Calu3 (cell line): ENCODE results near the gene SLC12A7. TPM values are rescaled to one million over a fixed set of nuclear protein-coding genes. Genes with fewer than 3 reads are reported as not detected.

Experiments
- BruUV-seq: library from RNA; stranded (reverse); fragments of 400-500 nt; replicated peaks from 2 replicates; lab custom pipeline; 2021; lab: Mats Ljungman, UMichigan
- CTCF ChIA-PET: fragments of 300-600 bp; sonication (Branson Sonifier 250); formaldehyde crosslinking; loops from one replicate; lab custom pipeline; 2022; ENCODE audit warnings: antibody characterized with exemption; lab: Charles Lee
- DNase-seq: peaks from one replicate; pipeline ENCODE4 v3.0.0; 2022
- H3K27ac Mint-ChIP-seq: one replicate; pipeline ENCODE4 v1.8.0; 2022; ENCODE audit warnings: mixed read lengths; ENCODE audit not compliant: unreplicated experiment
- H3K27me3 Mint-ChIP-seq: one replicate; pipeline ENCODE4 v1.8.0; 2022; ENCODE audit warnings: mixed read lengths; ENCODE audit not compliant: unreplicated experiment
- H3K36me3 Mint-ChIP-seq: one replicate; pipeline ENCODE4 v1.8.0; 2022; ENCODE audit warnings: mild to moderate bottlenecking, moderate library complexity, mixed read lengths; ENCODE audit not compliant: insufficient read depth, unreplicated experiment
- H3K4me1 Mint-ChIP-seq: one replicate; pipeline ENCODE4 v1.8.0; 2022; ENCODE audit warnings: mild to moderate bottlenecking, low read depth, mixed read lengths; ENCODE audit not compliant: unreplicated experiment
- H3K4me3 Mint-ChIP-seq: one replicate; pipeline ENCODE4 v1.8.0; 2022; ENCODE audit warnings: mild to moderate bottlenecking, low read depth, moderate library complexity, mixed read lengths; ENCODE audit not compliant: unreplicated experiment
- H3K9me3 Mint-ChIP-seq: one replicate; pipeline ENCODE4 v1.8.0; 2022; ENCODE audit warnings: low read depth, mixed read lengths; ENCODE audit not compliant: unreplicated experiment
- intact Hi-C: fragments of 100-400 bp; cut with micrococcal nuclease; formaldehyde crosslinking; loops from one replicate; pipeline ENCODE4 v1.10.0; 2022; ENCODE audit not compliant: unreplicated experiment
- total RNA-seq: library from RNA; stranded (reverse); gene quantifications from 2 replicates; pipeline ENCODE4 v1.2.3, GENCODE V29; 2022
- TF ChIP-seq, protein P1 (sequence below): fragments of 200-600 bp; IDR thresholded peaks from one replicate; pipeline ENCODE4 v1.8.0; 2022; ENCODE audit warnings: antibody characterized with exemption; ENCODE audit not compliant: unreplicated experiment

Gene SLC12A7
- total RNA-seq, 1 experiment from 2014 or later, result 82.3 TPM

GRCh38 chr5:1092122-1092521 is 19.7 kb downstream of the SLC12A7 start:
- TF ChIP-seq, protein P1, sequence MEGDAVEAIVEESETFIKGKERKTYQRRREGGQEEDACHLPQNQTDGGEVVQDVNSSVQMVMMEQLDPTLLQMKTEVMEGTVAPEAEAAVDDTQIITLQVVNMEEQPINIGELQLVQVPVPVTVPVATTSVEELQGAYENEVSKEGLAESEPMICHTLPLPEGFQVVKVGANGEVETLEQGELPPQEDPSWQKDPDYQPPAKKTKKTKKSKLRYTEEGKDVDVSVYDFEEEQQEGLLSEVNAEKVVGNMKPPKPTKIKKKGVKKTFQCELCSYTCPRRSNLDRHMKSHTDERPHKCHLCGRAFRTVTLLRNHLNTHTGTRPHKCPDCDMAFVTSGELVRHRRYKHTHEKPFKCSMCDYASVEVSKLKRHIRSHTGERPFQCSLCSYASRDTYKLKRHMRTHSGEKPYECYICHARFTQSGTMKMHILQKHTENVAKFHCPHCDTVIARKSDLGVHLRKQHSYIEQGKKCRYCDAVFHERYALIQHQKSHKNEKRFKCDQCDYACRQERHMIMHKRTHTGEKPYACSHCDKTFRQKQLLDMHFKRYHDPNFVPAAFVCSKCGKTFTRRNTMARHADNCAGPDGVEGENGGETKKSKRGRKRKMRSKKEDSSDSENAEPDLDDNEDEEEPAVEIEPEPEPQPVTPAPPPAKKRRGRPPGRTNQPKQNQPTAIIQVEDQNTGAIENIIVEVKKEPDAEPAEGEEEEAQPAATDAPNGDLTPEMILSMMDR, result no peak
- BruUV-seq, result no TSS peak
- Mint-ChIP-seq H3K4me3 (no peak overlapping the region), H3K27me3 (no peaks in the 10 kb centered on the region), H3K27ac (no peak overlapping the region), H3K4me1 (no peaks in the 10 kb centered on the region), H3K9me3 (no peaks in the 10 kb centered on the region), H3K36me3 (peaks cover 43% of the 10 kb centered on the region)
- no peak for DNase-seq
- intact Hi-C loops, result no loop called here
- CTCF ChIA-PET, result no interaction called here

GRCh38 chr5:1091632-1092031 is 20.2 kb downstream of the SLC12A7 start:
- peaks cover 48% of the 10 kb centered on the region for H3K36me3 Mint-ChIP-seq
- intact Hi-C loops, result no loop called here
- TF ChIP-seq, protein P1, result no peak
- no peaks in the 10 kb centered on the region for H3K4me1 Mint-ChIP-seq
- CTCF ChIA-PET, result no interaction called here
- no TSS peak for BruUV-seq
- no peak overlapping the region for H3K27ac Mint-ChIP-seq
- no peaks in the 10 kb centered on the region for H3K9me3 Mint-ChIP-seq
- H3K27me3 Mint-ChIP-seq, result no peaks in the 10 kb centered on the region
- H3K4me3 Mint-ChIP-seq, result no peak overlapping the region
- DNase-seq, result no peak

GRCh38 chr5:1090538-1090937 is 21.3 kb downstream of the SLC12A7 start:
- no peak for DNase-seq
- Mint-ChIP-seq H3K9me3 (no peaks in the 10 kb centered on the region), H3K27ac (no peak overlapping the region), H3K36me3 (peaks cover 50% of the 10 kb centered on the region), H3K4me3 (no peak overlapping the region), H3K4me1 (no peaks in the 10 kb centered on the region), H3K27me3 (no peaks in the 10 kb centered on the region)
- BruUV-seq, result no TSS peak
- CTCF ChIA-PET, result no interaction called here
- intact Hi-C loops, result no loop called here
- TF ChIP-seq, protein P1, result no peak

DNA sequence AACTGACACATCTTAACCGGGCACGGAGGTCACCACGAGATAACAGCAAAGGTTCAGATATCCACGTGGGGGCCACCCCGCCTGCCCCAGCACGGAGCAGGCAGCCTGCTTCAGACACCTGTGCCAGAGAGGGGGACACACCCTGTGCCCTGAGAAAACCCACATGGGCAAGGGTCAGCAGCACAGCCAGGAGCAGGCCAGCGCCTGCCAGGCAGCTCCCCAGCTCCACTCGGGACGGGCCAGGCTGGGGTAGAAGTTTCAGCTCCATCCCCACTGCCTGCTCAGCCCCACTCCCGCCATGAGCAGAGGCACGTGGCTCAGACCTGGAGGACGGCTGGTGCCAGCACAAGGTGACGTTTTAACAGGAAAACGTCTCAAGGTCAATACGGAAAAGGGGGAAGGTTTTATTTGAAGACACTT is 22.2 kb downstream of the SLC12A7 start:
- H3K9me3 Mint-ChIP-seq, result no peaks in the 10 kb centered on the region
- H3K27me3 Mint-ChIP-seq, result no peaks in the 10 kb centered on the region
- TF ChIP-seq, protein P1, result no peak
- no TSS peak for BruUV-seq
- DNase-seq, result no peak
- intact Hi-C loops, result no loop called here
- CTCF ChIA-PET, result interaction anchor here (0.7 kb wide), 1 partner anchor 121 kb away, joined by 3 read pairs; no protein-coding TSS in a partner anchor
- no peak overlapping the region for H3K4me3 Mint-ChIP-seq
- no peaks in the 10 kb centered on the region for H3K4me1 Mint-ChIP-seq
- H3K27ac Mint-ChIP-seq, result no peak overlapping the region
- peaks cover 48% of the 10 kb centered on the region for H3K36me3 Mint-ChIP-seq
